ENCODE measurements around the gene RELB.
A peak's percentile ranks its signal among the peaks of the same experiment; 100 is the strongest.

Gene RELB

DNA sequence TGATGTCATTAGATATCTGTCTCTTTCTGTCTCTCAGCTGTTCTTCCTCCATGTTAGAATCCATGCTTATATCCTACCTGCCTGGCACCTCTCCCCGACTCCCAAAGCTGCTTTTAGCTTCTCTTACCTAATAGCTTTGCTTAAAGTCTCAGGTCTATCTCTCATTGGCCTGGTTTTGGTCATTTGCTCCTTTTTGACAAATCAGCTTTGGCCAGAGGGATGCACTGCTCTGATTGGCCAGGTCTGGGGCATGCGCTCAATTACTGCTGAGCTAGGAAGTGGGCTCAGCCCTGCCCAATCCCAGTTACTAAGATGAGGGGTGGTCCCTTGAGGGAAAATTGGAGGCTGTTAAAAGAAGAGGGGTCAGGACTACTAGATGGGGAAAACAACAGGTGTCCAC lies 26.1 kb downstream of the RELB start:
- no peak overlapping the region for H3K4me3 ChIP-seq (ENCODE audit: control insufficient read depth, low read depth, low read length)
- TF ChIP-seq, protein P1, sequence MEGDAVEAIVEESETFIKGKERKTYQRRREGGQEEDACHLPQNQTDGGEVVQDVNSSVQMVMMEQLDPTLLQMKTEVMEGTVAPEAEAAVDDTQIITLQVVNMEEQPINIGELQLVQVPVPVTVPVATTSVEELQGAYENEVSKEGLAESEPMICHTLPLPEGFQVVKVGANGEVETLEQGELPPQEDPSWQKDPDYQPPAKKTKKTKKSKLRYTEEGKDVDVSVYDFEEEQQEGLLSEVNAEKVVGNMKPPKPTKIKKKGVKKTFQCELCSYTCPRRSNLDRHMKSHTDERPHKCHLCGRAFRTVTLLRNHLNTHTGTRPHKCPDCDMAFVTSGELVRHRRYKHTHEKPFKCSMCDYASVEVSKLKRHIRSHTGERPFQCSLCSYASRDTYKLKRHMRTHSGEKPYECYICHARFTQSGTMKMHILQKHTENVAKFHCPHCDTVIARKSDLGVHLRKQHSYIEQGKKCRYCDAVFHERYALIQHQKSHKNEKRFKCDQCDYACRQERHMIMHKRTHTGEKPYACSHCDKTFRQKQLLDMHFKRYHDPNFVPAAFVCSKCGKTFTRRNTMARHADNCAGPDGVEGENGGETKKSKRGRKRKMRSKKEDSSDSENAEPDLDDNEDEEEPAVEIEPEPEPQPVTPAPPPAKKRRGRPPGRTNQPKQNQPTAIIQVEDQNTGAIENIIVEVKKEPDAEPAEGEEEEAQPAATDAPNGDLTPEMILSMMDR (conservative IDR thresholded peaks at IDR 0.05; ENCODE audit: control insufficient read depth, insufficient read depth, low read depth, low read length) = no peak
- no peak for DNase-seq (ENCODE audit: low read depth)

DNA sequence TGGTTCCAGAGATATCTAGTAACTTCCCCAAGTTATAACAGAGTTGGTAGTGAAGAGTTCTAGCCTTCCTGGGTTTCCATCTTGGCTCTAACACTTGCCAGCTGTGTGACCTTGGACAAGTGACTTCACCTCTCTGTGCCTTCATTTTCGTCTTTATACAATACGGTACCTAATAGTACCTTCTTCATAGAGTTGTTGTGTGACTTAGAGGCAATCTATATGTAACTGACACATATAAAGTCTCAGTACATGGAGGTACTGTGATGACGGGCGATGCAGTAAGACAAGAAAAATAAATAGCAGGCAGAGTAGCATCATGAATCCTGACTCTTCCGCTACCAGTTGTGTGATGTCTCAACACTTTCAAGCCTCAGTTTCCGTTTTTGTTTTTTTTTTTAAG lies 29.6 kb downstream of the RELB start:
- no peak overlapping the region for H3K4me3 ChIP-seq (ENCODE audit: control insufficient read depth, low read depth, low read length)
- DNase-seq (ENCODE audit: low read depth) = no peak
- TF ChIP-seq, protein P1 (conservative IDR thresholded peaks at IDR 0.05; ENCODE audit: control insufficient read depth, insufficient read depth, low read depth, low read length) = no peak

DNA sequence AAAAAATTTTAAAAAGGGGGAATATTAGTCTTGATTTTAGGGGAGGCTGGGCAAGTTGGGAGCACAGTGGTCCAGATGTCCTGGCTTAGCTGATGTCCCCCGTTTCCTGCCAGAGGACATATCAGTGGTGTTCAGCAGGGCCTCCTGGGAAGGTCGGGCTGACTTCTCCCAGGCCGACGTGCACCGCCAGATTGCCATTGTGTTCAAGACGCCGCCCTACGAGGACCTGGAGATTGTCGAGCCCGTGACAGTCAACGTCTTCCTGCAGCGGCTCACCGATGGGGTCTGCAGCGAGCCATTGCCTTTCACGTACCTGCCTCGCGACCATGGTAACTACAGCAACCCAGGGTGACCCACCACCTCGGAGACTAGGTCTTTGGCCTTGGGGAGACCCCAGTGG lies 31.2 kb downstream of the RELB start:
- TF ChIP-seq, protein P1 (conservative IDR thresholded peaks at IDR 0.05; ENCODE audit: control insufficient read depth, insufficient read depth, low read depth, low read length) = no peak
- no peak for DNase-seq (ENCODE audit: low read depth)
- H3K4me3 ChIP-seq (ENCODE audit: control insufficient read depth, low read depth, low read length) = no peak overlapping the region

DNA sequence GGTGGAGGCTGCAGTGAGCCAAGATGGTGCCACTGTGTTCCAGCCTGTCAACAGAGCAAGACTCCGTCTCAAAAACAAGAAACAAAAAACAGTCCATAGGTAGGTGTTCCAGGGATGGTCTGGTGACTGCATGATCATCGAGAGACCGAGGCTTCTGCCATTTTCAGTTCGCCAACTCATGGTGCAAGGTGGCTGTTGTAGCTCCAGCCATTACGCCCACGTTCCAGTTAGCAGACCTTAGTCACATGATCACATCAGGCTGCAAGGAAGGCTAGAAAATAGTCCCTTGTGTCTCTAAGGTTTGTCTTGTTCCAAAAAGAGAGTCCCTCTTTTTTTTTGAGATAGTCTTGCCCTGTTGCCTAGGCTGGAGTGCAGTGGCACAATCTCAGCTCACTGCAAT lies 34.5 kb downstream of the RELB start:
- DNase-seq (ENCODE audit: low read depth) = no peak
- TF ChIP-seq, protein P1 (conservative IDR thresholded peaks at IDR 0.05; ENCODE audit: control insufficient read depth, insufficient read depth, low read depth, low read length) = no peak
- H3K4me3 ChIP-seq (ENCODE audit: control insufficient read depth, low read depth, low read length) = no peak overlapping the region

DNA sequence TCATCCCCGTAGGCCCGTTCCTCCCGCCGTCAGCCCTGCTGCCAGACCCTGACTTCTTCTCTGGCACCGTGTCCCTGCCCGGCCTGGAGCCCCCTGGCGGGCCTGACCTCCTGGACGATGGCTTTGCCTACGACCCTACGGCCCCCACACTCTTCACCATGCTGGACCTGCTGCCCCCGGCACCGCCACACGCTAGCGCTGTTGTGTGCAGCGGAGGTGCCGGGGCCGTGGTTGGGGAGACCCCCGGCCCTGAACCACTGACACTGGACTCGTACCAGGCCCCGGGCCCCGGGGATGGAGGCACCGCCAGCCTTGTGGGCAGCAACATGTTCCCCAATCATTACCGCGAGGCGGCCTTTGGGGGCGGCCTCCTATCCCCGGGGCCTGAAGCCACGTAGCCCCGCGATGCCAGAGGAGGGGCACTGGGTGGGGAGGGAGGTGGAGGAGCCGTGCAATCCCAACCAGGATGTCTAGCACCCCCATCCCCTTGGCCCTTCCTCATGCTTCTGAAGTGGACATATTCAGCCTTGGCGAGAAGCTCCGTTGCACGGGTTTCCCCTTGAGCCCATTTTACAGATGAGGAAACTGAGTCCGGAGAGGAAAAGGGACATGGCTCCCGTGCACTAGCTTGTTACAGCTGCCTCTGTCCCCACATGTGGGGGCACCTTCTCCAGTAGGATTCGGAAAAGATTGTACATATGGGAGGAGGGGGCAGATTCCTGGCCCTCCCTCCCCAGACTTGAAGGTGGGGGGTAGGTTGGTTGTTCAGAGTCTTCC lies 36.3 kb downstream of the RELB start:
- H3K4me3 ChIP-seq (ENCODE audit: control insufficient read depth, low read depth, low read length) = no peak overlapping the region
- DNase-seq (ENCODE audit: low read depth) = no peak
- TF ChIP-seq, protein P1 (conservative IDR thresholded peaks at IDR 0.05; ENCODE audit: control insufficient read depth, insufficient read depth, low read depth, low read length) = no peak

DNA sequence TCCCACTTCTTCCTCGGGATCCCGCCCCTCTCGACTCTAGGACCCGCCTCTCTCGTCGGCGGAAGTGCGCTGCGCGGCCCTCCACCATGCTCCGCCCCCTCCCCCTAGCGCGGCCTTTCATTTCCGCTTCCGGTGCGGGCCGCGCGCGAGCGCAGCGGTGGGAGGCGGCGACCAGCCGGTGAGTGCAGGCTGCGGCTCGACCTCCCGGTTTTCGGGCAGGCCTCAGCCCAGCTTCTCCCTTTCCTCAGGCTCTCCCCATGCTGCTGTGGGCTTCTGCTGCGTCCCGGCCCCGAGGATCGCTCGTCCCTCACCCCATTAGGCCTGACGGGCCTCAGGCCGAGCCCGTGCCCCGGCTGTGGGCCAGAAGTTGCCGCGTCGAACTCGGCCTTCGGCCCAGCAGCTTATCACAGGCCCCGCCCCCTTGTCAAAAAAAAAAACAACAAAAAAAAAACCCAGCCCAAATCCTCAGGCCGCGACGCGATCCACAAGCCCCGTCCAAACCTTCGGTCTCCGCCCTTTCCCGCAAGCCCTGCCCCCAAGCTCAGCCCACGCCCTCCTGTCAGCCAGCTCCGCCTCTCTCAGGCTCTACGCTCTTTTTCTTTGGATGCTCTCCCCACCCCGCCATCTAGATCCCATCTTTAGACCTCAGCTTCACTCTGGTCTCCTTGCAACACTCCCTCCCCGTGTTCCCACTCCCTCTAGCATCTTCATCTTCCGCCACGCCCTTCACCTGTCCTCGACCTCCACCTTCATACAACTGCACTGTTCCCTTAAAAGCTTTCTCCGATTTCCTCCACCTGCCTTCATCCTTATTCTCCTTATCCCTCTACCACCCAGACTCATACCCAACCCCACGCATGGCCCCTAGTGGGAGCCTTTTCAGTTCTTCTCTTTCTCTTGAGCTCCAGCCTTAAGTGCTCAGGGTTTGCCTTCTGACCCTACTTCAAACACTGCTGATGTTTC lies 37.9 kb downstream of the RELB start, which contains the start of gene CLASRP:
Gene CLASRP (plus strand): TSS at position 115 of the 963 bp plus-strand sequence. CDS start 1,168 bp downstream, outside the sequence.
- H3K4me3 ChIP-seq (ENCODE audit: control insufficient read depth, low read depth, low read length) = peak within 1 kb of the TSS; percentile 90
- DNase-seq (ENCODE audit: low read depth) = peak; percentile 85
- TF ChIP-seq, protein P1 (conservative IDR thresholded peaks at IDR 0.05; ENCODE audit: control insufficient read depth, insufficient read depth, low read depth, low read length) = no peak
